GM11168 (cell line): ENCODE data around the gene HEATR1.
"Not testable (repeated sequence)": the region's sequence is repeated elsewhere in the genome, so short reads cannot be mapped to it uniquely, and the experiment has no call there.

Experiments used
- in situ Hi-C: fragments of 300-500 bp; cut with MboI; formaldehyde crosslinking; loops from one replicate; pipeline ENCODE4 v1.12.0; 2022; ENCODE audit warnings: low sequenced_read_pairs; ENCODE audit not compliant: unreplicated experiment

Gene HEATR1

DNA sequence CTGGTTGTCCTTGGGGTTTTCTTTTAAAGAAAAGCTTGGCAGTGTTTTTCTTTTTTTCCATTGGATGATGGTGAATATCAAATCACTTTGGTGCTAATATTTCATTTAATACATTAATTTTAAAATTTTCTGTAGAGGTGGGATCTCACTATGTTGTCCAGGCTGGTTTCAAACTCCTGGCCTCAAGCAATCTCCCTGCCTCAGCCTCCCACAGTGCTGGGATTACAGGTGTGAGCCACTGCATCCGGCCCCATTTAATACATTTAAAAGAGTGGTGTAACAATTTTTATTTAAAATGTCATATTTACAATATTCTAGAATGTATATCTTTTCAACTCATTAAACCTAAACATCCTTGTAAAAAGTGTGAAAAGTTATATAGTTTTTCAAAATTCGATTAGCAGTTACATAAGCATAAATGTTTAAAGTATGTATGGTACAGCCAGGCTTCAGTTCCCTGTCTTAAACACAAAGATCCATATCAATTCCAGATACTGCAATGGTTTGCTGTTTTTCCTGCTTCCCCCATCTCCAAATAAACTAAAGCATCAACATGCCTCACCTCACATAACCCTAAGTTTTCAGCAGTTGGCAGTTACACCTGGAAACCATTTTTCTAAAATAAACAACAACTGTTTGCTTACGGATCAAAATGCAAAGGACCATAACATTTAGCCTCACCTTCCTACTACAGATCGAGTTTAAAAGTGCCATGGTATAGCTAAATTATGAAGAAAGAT is 89.4 kb downstream of the HEATR1 start:
- in situ Hi-C loops: no loop called here

- in situ Hi-C loops: no loop called here
These were observed 92.4 kb downstream of the HEATR1 start for GRCh38 chr1:236511735-236512418.

DNA sequence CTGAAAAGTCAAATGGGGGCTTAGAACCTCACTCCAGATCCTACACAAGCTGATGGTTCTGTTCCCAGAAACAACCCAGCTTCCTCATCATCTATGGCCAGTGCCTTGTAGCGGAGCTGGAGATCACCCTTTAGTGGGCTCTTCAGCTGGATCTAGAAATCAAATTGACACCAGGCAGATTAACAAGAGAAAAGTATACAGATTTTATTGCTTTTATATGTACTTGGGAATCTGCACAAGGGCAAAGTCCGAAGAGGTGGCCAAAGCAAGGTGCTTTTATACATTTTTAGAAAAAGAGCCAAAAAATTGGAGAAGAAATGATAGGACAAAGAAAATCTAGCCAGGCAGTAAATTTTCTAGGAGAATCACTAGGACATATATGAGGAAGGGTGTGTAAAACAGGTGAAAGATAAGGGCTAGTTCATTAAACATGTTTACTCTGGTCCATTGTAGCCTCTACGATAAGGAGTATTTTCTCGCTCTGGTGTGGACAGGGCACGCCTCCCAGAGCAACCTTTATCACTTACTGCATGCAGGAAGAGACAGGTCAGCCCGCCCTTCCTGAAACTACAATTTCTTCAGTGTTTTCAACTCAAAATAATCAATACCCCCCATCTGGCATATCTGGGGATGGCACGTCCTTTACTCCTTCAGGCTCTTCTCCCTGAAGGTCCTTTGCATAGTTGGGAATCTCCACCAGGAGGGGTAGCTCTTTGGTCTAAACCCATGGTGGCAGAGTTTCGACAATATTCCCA is 94.5 kb downstream of the HEATR1 start:
- in situ Hi-C loops: no loop called here

DNA sequence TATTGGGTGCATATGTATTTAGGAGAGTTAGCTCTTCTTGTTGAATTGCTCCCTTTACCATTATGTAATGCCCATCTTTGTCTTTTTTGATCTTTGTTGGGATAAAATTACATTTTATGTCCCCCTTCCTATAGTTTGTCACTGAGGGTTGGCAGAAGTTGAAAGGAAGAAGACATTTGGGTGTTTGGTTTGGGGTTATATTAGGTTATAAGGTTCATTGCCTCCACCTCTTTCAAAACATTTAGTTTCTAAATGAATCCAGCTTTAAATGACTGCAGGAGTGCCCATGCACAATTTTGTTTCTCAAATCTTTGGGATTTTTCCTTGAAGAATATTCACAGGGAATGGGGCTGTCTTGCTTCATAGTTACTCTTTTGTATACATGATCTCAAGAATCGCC is 95.1 kb downstream of the HEATR1 start:
- in situ Hi-C loops: no loop called here

GRCh38 chr1:236508593-236509027 is 95.7 kb downstream of the HEATR1 start:
- in situ Hi-C loops: no loop called here

GRCh38 chr1:236507022-236507700 is 97.2 kb downstream of the HEATR1 start:
- in situ Hi-C loops: no loop called here

DNA sequence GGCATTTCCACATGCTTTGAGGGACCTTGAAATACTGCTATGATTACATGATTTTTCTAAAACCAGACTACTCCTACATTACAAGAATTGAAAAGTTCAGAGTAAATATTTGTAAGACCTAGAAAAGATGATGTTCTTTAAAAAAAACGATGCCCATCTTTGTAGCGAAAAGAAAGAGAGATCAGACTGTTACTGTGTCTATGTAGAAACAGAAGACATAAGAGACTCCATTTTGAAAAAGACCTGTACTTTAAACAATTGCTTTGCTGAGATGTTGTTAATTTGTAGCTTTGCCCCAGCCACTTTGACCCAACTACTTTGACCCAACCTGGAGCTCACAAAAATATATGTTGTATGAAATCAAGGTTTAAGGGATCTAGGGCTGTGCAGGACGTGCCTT is 100.0 kb downstream of the HEATR1 start:
- in situ Hi-C loops: not testable (repeated sequence)

- in situ Hi-C loops: no loop called here
These were observed 101.2 kb downstream of the HEATR1 start for GRCh38 chr1:236502972-236503639.

DNA sequence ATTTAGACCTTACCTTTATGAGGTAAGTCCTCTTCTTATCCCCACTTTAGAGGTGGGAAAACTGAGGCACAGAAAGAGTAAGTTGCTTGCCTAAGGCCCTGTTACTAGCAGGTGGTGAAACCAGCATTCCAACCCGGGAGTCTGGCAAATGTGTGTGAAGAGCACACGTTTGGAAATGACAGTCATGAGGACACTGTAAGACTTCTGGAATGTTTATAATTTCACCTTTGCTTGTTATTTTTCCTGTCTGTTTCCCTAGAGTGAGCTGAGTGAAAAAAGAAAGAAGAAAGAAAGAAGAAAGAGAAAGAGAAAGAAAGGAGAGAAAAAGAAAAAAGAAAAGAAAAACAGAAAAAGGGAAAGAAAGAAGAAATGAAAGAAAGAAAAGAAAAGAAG is 101.7 kb downstream of the HEATR1 start:
- in situ Hi-C loops: no loop called here

DNA sequence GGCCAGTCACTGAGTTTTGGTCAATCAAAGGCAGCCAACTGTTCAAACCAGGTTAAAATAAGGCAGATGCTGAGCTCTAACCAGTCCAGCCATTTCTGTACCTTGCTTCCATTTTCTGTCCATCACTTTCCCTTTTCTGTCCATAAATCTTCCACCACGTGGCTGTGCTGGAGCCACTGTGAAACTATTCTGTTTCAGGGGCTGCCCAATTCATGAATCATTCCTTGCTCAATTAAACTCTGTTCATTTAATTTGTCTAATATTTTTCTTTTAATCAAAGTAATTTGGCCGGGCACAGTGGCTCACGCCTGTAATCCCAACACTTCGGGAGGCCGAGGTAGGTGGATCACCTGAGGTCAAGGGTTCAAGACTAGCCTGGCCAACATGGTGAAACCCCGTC is 103.2 kb downstream of the HEATR1 start:
- in situ Hi-C loops: no loop called here
